ENCODE measurements around the gene ILDR1.

DNA sequence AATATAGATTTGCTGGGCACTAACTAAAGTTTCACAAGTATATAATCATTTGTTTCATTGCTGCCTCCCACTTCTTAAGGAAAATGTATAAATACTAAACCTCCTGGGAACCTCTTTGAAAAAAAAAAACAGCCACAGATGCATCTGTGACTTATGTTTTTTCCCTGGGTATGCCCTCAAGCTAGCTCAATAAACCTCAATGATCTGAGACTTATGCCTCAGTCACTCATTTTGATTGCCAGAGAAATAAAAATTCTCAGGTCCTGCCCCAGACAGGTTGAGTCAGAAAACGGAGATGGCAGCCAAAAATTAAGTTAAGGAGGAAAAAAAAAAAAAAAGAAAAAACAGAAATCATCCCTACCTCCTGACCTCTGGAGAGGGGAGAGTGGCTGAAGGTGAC, 22.1 kb downstream of the ILDR1 start:
- TF ChIP-seq CTCF (IDR thresholded peaks at IDR 0.05) = no peak
- no peak for TF ChIP-seq POLR2A (IDR thresholded peaks at IDR 0.05)
- no peak for TF ChIP-seq EP300 (IDR thresholded peaks at IDR 0.05)
- TF ChIP-seq POLR2AphosphoS5 (IDR thresholded peaks at IDR 0.05) = no peak

Data from suprapubic skin (tissue), 4 donors.